Measurements from ENCODE around the gene UTY.

The UTY gene

GRCh38 chrY:13398876-13399275, 81.0 kb downstream of the UTY start:
- no peak for DNase-seq

- no peak for DNase-seq
Measured at GRCh38 chrY:13381110-13381683, 98.6 kb downstream of the UTY start.

DNA sequence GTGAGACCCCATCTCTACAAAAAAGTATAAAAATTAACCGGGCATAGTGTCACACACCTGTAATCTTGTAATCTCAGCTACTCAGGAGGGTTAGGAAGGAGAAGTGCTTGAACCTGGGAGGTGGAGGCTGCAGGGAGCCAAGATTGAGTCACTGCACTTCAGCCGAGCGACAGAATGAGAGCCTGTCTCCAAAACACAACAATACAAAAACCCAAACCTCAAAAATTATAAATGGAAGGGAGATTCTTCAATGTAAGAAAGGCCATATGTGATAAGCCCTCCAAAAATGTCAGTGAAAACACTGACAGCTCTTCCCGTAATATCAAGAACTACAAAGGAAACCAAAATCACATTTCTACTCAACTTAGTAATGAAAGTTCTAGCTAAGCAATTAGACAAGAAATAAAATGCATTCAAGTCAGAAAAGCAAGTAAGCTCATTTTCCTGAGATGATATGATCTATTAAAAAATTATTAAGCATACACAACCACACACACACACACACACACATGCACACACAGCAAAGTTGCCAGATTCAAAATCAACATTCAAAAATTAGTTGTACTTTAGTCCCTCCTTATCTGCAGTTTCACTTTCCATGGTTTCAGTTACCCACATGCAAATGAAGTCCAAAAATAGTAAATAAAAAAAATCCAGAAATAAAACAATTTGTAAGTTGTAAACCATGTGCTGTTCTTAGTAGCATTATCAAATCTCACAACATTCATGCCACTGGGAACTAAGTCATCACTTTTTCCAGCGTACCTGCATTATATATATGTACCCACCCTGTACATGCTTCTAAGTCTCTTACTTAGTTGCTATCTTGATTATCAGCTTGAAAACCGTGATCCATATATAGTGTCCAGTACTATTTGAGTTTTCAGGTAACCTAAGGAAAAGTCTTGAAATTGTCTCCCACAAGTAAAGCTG, 108.7 kb downstream of the UTY start:
- DNase-seq: no peak

DNA sequence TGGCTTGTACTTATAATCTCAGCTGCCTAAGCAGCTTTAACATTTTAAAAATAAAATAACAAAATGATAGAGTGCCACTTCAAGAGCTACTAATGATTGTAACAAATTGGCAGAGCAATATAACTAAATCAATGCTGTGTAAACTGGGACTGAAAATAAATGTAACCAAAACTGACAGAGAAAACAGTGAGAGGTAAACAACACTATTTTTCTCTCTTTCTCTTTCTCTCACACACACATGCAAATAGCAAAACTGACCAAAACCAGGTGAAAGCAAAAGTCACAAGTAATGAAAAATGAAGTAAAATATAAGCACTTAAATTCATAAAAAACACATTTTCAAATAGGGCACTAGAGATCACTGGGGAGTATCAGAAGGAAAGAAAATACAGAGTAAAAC, 109.6 kb downstream of the UTY start:
- no peak for DNase-seq

GRCh38 chrY:13368513-13368845, 111.4 kb downstream of the UTY start:
- no peak for DNase-seq

DNA sequence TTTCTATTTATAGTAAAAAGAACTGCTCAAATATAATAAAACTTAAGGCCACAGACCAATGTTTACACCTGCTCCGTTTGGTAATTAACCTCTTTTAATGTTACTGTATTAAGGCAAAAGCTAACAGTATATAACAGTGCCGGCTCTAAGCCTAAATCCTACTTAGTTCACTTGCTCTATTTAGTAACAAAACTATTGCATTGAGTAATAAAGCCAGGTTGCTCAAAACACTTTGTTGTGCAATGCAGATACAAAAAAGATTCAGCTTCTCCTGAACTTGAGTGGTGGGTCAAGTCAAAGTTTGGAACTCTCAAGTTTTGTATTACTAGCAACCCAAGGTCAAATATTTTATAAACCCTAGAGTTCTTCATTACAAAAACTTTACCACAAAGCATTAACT, 116.2 kb downstream of the UTY start:
- no peak for DNase-seq

GRCh38 chrY:13362662-13363061, 117.2 kb downstream of the UTY start:
- DNase-seq: no peak

GRCh38 chrY:13361656-13362636, 117.9 kb downstream of the UTY start:
- no peak for DNase-seq

DNA sequence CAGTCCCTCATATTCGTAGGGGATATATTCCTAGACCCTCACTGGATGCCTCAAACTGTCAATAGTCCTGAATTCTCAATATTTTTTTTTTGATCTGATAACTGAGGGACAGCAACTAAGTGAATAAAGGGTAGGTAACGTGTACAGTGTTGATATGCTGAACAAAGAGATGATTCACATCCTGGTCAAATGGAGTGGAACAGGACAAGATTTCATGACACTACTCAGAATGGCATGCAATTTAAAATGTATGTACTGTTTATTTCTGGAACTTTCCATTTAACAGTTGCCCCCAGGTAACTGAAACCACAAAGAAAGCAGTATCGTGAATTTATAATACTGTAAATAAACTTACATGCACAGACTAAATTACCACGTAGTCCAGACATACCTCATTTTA, 128.4 kb downstream of the UTY start:
- DNase-seq: no peak

DNA sequence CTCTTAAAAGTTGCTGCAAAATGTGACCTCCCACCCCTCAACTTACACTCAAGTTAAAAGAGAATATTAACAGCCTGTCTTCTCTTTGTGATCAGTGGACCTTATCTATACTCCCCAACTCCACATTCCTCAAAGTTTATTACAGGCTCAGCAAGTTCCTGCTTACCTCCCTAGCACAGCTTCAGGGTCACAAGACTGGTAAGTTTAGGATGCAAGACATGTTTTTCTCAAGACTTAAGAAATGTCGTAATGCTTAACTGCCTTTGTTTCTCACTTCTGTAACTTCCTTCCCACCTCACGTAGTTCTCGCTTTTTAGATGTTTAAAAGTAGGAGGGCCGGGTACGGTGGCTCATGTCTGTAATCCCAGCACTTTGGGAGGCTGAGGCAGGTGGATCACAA, 132.7 kb downstream of the UTY start:
- DNase-seq: no peak

- DNase-seq: no peak
Measured at GRCh38 chrY:13345549-13345948, 134.3 kb downstream of the UTY start.

DNA sequence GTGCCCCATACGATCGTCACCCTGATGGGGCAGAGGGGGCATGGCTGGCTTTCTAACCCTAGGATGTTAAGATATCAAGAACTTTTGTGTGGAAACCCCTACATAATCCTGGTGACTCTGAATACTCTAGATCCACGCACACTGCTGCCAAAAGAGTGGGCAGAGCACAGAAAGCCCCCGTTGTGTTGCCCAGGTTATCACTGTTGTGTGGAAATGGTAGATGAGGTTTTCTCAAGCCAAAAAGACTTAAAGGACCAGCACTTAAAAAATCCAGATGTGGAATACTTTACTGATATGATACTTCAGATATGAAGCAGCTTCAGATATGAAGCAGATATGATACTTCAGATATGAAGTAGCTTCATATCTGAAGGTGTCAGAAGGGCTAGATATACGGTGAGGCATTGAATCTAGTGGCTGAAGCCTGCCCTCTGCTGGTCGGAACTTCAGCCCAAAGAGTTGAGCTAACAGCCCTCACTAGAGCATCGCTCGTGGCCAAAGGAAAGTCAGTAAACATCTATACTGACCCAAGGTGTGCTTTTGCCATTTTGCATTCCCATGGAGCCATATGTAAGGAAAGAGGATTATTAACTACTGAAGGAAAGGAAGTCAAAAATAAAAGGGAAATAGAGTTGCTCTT, 136.4 kb downstream of the UTY start:
- peak; percentile 71 for DNase-seq

DNA sequence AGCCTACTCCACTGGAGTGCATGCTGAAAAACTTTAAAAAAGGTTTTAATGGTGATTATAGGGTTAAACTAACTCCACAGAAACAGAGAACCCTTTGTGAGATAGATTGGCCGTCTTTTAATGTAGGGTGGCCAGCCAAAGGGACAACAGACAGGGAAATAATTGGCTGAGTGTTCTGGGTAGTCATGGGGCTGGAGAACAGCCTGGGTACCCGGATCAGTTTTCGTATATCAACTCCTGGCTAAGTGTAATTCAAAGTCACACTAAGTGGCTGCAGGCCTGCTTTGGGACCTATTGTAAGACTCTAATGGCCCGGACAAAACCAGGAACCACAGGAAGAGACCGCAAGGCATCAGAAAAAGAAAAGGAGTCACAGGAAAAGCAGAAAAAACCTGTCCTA, 139.9 kb downstream of the UTY start:
- no peak for DNase-seq

- DNase-seq: no peak
Measured at GRCh38 chrY:13339381-13339780, 140.5 kb downstream of the UTY start.

DNA sequence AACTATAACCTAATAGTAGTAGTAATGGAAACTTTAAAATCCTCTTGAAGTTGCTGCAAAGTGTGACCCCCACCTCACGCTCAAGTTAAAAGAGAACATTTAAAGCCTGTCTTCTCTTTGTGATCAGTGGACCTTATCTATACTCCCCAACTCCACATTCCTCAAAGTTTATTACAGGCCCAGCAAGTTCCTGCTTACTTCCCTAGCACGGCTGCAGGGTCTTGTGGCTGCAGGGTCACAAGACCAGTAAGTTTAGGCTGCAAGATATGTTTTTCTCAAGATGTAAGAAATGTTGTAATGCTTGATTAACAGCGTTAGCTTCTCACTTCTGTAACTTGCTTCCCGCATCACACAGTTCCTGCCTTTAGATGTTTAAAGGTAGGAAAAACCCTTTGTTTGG, 141.1 kb downstream of the UTY start:
- DNase-seq: no peak

GRCh38 chrY:13337934-13338333, 141.9 kb downstream of the UTY start:
- no peak for DNase-seq

DNA sequence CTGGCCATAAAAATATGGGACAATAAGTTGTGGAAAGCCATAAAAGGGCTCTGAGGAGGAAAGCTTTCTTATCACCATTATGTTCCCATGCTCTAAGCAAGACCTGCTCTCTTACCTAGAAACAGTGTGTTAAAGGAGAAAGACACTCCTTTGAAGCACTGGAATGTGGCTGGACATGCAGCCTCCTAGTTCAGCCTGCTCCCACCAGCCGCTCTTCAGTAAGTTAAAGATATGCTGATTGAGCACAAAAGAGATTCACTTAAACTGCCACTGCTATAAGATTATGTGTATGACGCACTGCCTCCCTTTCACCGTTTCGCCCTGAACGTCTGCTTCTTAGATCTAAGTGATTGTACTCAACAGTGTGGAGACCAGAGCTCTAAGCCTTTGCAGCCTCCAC, 146.0 kb downstream of the UTY start:
- DNase-seq: no peak

DNA sequence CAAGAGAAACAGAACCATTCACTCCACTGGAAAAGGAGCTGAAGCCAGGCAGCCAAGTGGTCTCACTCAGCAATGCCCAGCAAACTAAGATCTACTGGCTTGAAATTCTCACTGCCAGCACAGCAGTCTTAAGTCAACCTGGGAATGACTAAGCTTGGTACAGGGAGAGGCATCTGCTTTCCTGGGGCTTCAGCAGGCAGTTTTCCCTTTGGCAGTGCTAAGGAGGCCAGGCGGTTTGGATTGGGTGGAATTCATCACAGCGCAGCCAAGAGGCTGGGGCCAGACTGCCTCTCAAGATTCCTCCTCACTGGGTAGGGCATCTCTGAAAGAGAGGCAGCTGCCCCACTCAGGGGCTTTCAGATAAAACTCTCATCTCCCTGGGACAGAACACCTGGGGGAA, 149.2 kb downstream of the UTY start:
- DNase-seq: no peak

DNA sequence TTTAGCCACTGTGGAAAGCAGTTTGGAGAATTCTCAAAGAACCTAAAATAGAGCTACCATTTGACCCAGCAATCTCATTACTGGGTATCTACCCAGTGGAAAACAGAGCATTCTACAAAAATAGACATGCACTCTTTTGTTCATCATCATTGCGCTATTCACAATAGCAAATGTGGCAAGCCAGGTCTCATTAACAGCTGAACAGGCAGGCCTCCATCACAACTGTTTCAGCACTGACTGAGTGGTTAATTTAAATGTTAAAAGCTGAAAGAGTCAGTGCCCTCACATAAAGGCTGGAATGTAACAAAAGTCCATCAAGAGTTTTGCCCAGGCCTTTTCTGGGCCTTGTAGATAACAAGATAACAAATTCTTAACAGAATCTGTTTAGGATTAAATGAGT, 166.9 kb downstream of the UTY start:
- no peak for DNase-seq

DNA sequence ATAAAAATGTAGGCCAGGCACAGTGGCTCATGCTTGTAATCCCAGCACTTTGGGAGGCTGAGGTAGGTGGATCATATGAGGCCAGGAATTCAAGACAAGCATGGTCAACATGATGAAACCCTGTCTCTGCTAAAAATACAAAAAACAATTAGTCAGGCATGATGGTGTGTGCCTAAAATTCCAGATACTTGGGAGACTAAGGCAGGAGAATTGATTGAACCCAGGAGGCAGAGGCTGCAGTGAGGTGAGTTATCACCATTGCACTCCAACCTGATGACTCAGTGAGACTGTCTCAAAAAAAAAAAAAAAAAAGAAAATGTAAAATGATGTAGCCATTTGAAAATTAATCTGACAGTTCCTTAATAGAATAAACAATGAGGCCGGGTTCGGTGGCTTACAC, 171.9 kb downstream of the UTY start:
- no peak for DNase-seq

- DNase-seq: no peak
Measured at GRCh38 chrY:13300795-13301194, 179.0 kb downstream of the UTY start.

DNA sequence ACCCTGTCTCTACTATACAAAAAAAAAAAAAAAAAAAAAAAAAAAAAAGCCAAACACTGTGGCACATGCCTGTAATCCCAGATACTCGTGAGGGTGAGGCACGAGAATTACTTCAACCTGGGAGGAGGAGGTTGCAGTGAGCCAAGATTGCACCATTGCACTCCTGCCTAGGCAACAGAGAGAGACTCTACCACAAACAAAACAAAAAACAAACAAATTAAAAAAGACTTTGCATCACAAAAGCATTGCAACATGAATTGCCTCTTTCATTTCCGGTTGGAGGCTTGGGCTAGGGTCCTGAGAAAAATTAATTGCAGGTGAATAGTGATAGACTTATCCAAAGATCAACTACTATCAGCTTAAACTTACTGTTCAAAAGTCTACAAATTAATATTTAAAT, 180.4 kb downstream of the UTY start:
- DNase-seq: no peak

All from stimulated activated CD8-positive, alpha-beta memory T cell treated with anti-CD3 and anti-CD28 coated beads, Interleukin-4, amount 100 ng/mL, for 48 hours (primary cell).